Osteoblast (primary cell): Measurements from ENCODE around the gene FAM216A. TPM values are rescaled to one million over a fixed set of nuclear protein-coding genes. Genes with fewer than 3 reads are reported as not detected.
"Not testable (repeated sequence)": the region's sequence is repeated elsewhere in the genome, so short reads cannot be mapped to it uniquely, and the experiment has no call there.

Experiments used
- DNase-seq: peaks from one replicate; pipeline ENCODE4 v3.0.0; 2011; ENCODE audit warnings: low spot score, mixed read lengths; ENCODE audit not compliant: insufficient read length; ENCODE audit errors: missing footprints
- H2AFZ ChIP-seq: 2 replicates; pipeline ENCODE4 v1.6.0; 2011; ENCODE audit warnings: mild to moderate bottlenecking, low read length
- H3K27ac ChIP-seq: 2 replicates; pipeline ENCODE4 v1.5.1; 2011; ENCODE audit warnings: mild to moderate bottlenecking, low read depth, low read length, moderate library complexity
- H3K27me3 ChIP-seq: 2 replicates; pipeline ENCODE4 v1.6.0; 2012; ENCODE audit warnings: mild to moderate bottlenecking, control low read depth, inconsistent platforms, low read length, moderate library complexity; ENCODE audit not compliant: insufficient read depth
- H3K36me3 ChIP-seq: 2 replicates; pipeline ENCODE4 v1.5.1; 2011; ENCODE audit warnings: mild to moderate bottlenecking, low read length, control low read depth, moderate library complexity; ENCODE audit not compliant: insufficient read depth
- H3K4me1 ChIP-seq: 2 replicates; pipeline ENCODE4 v1.5.1; 2011; ENCODE audit warnings: mild to moderate bottlenecking, low read length, control low read depth, moderate library complexity; ENCODE audit not compliant: insufficient read depth
- H3K4me2 ChIP-seq: 2 replicates; pipeline ENCODE4 v1.6.0; 2011; ENCODE audit warnings: mild to moderate bottlenecking, low read length; ENCODE audit not compliant: insufficient read depth
- H3K4me3 ChIP-seq: fragments of 200-600 bp; sonication (generic); 3 replicates; pipeline ENCODE4 v1.5.1; 2012; ENCODE audit warnings: mild to moderate bottlenecking, low read length, inconsistent platforms; ENCODE audit not compliant: insufficient read depth
- H3K79me2 ChIP-seq: 2 replicates; pipeline ENCODE4 v1.6.0; 2012; ENCODE audit warnings: mild to moderate bottlenecking, low read length, control low read depth, inconsistent platforms; ENCODE audit not compliant: insufficient read depth
- H3K9me3 ChIP-seq: 2 replicates; pipeline ENCODE4 v1.5.1; 2011; ENCODE audit warnings: low read depth, low read length, control low read depth
- H4K20me1 ChIP-seq: 2 replicates; pipeline ENCODE4 v1.6.0; 2012; ENCODE audit warnings: mild to moderate bottlenecking, low read length, control low read depth; ENCODE audit not compliant: insufficient read depth
- total RNA-seq: library from RNA; depleted of rRNA; stranded (reverse); fragments of >200 nt; gene quantifications from 2 replicates; pipeline ENCODE4 v1.2.3, GENCODE V29; 2012
- TF ChIP-seq, protein P1 (sequence below): IDR thresholded peaks from 2 replicates; pipeline ENCODE4 v1.5.1; 2011; ENCODE audit warnings: mild to moderate bottlenecking, low read depth, low read length, moderate library complexity; ENCODE audit errors: extremely low read depth

Gene FAM216A
- total RNA-seq, 1 donor, result 7.2 TPM

DNA sequence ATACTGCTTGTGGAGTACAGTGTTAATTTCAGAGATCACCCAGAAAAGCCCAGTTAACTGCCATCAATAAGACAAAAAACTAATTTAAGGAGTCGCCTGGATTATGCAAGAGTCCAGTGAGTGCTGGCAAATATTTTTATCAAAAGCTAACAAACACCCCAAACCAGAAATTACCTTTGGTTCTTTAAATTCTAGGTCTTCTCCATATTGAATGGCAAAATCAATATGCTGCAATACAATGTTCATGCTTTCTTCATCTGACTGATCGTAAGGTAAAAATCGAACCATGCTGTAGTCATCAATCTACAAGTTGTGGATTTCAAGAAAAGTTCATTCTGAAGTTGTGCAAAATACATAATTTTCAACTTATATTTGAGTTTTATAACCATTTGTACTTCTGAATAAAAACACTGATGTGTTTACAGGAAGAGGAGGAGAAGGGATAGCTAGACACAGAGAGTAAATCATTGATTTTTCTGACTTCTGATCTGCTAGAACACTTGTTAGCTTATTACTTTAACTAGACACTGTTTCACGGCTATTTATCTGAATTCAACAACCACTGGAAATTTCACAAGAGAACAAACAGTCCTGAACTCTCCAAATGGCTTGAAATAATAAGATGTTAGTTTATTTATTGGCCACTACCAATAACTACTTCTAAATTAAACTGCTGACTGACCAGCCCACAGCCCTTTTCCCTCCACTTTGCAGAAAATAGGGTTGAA is 14.9 kb upstream of the FAM216A start:
- Histone ChIP-seq H4K20me1 (no peaks in the 10 kb centered on the region), H3K9me3 (no peaks in the 10 kb centered on the region), H3K4me3 (no peak overlapping the region), H3K4me2 (no peak overlapping the region), H3K27ac (no peak overlapping the region), H3K36me3 (peaks cover 12% of the 10 kb centered on the region), H3K4me1 (peaks cover 9% of the 10 kb centered on the region), H3K79me2 (peaks cover 15% of the 10 kb centered on the region), H3K27me3 (no peaks in the 10 kb centered on the region), H2AFZ (no peak overlapping the region)
- TF ChIP-seq, protein P1, sequence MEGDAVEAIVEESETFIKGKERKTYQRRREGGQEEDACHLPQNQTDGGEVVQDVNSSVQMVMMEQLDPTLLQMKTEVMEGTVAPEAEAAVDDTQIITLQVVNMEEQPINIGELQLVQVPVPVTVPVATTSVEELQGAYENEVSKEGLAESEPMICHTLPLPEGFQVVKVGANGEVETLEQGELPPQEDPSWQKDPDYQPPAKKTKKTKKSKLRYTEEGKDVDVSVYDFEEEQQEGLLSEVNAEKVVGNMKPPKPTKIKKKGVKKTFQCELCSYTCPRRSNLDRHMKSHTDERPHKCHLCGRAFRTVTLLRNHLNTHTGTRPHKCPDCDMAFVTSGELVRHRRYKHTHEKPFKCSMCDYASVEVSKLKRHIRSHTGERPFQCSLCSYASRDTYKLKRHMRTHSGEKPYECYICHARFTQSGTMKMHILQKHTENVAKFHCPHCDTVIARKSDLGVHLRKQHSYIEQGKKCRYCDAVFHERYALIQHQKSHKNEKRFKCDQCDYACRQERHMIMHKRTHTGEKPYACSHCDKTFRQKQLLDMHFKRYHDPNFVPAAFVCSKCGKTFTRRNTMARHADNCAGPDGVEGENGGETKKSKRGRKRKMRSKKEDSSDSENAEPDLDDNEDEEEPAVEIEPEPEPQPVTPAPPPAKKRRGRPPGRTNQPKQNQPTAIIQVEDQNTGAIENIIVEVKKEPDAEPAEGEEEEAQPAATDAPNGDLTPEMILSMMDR, result no peak
- no peak for DNase-seq

DNA sequence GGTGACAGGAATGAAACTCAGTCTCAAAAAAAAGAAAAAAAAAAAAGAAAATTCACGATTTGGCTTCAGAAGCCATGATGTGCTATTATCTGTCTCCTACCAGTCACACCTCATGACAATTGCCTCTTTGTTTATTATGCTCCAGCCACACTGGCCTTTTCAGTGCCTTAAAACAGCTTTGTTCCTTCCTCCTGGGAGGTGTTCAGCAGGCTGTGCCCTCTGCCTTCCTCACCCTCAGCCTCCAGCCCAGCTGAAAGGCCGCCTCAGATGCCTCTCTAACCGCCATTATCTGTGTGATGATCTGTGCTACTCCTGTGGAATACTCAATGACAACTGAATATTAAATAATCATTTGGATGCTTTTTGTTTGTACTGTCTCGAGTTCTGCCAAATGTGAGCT is 9.9 kb upstream of the FAM216A start:
- H3K4me3 ChIP-seq, result no peak overlapping the region
- no peaks in the 10 kb centered on the region for H4K20me1 ChIP-seq
- DNase-seq, result no peak
- no peaks in the 10 kb centered on the region for H3K4me1 ChIP-seq
- H3K4me2 ChIP-seq, result no peak overlapping the region
- H3K36me3 ChIP-seq, result peaks cover 13% of the 10 kb centered on the region
- H3K9me3 ChIP-seq, result no peaks in the 10 kb centered on the region
- H3K79me2 ChIP-seq, result no peaks in the 10 kb centered on the region
- H2AFZ ChIP-seq, result no peak overlapping the region
- H3K27ac ChIP-seq, result no peak overlapping the region
- H3K27me3 ChIP-seq, result no peaks in the 10 kb centered on the region
- TF ChIP-seq, protein P1, result no peak

DNA sequence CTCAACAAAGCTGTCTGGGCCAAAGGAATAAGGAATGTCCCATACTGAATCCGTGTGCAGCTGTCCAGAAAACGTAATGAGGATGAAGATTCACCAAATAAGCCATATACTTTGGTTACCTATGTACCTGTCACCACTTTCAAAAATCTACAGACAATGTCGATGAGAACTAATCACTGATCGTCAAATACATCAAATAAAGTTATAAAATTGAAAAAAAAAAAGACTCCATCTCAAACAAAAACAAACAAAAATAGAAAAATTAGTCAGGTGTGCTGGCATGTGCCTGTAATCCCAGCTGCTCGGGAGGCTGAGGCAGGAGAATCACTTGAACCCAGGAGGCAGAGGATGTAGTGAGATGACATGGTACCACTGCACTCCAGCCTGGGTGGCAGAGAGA is 7.5 kb upstream of the FAM216A start:
- H2AFZ ChIP-seq, H4K20me1 ChIP-seq, H3K4me3 ChIP-seq, DNase-seq, H3K4me2 ChIP-seq, H3K27ac ChIP-seq, H3K9me3 ChIP-seq, H3K4me1 ChIP-seq, H3K79me2 ChIP-seq, H3K27me3 ChIP-seq: not testable (repeated sequence)
- peaks cover 17% of the 10 kb centered on the region for H3K36me3 ChIP-seq

DNA sequence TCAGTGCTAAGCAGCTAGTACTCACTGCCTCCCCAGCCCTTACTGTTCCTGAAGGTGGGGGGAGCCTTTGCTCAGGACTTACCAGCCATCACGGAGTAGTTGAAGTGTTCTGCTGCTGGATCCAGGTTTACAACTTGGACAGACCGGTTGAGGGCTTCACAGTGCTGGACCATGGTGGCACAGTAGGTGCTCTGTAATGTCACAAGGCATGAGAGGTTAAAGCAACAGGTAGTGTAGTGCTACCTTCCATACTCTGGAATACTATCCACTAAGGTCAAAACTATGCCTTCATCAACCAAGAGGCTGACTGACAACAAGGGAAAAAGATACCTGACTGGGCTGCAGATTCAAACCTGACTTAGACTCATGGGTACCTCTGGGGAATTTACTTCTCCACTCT is 3.6 kb upstream of the FAM216A start:
- no peak overlapping the region for H3K27ac ChIP-seq
- H3K27me3 ChIP-seq, result no peaks in the 10 kb centered on the region
- peaks cover 19% of the 10 kb centered on the region for H3K4me1 ChIP-seq
- no peak overlapping the region for H2AFZ ChIP-seq
- DNase-seq, result no peak
- peaks cover 26% of the 10 kb centered on the region for H3K79me2 ChIP-seq
- H3K9me3 ChIP-seq, result no peaks in the 10 kb centered on the region
- TF ChIP-seq, protein P1, result no peak
- no peak overlapping the region for H3K4me2 ChIP-seq
- no peaks in the 10 kb centered on the region for H4K20me1 ChIP-seq
- H3K4me3 ChIP-seq, result no peak overlapping the region
- peaks cover 9% of the 10 kb centered on the region for H3K36me3 ChIP-seq

DNA sequence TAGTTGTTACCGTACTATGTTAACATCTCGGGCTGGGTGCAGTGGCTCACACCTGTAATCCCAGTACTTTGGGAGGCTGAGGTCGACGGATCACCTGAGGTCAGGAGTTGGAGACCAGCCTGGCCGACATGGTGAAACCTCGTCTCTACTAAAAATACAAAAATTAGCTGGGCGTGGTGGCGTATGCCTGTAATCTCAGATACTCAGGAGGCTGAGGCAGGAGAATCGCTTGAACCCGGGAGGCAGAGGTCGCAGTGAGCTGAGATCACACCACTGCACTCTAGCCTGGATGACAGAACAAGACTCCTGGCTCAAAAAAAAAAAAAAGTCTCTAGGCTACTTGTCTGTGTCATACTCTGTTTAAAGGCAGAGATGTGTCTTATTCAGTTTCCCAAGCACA is 2.9 kb upstream of the FAM216A start:
- not testable (repeated sequence) for H3K4me3 ChIP-seq, H3K9me3 ChIP-seq, H2AFZ ChIP-seq, H3K4me2 ChIP-seq, H3K36me3 ChIP-seq, H3K27me3 ChIP-seq, H3K27ac ChIP-seq, H4K20me1 ChIP-seq, DNase-seq
- H3K4me1 ChIP-seq, result peaks cover 19% of the 10 kb centered on the region
- H3K79me2 ChIP-seq, result peaks cover 26% of the 10 kb centered on the region
